Fibroblast of gingiva (primary cell): ENCODE results near the gene MIS18BP1.
A peak's percentile ranks its signal among the peaks of the same experiment; 100 is the strongest.
"Not testable (repeated sequence)": the region's sequence is repeated elsewhere in the genome, so short reads cannot be mapped to it uniquely, and the experiment has no call there.

Experiments used
- DNase-seq: peaks from one replicate; pipeline ENCODE4 v3.0.0-alpha.2; 2011; ENCODE audit warnings: low read depth

The MIS18BP1 gene

GRCh38 chr14:45246151-45246550, 6.9 kb downstream of the MIS18BP1 start:
- no peak for DNase-seq

- no peak for DNase-seq
These were observed 10.3 kb downstream of the MIS18BP1 start for GRCh38 chr14:45242706-45243105.

- no peak for DNase-seq
These were observed 14.0 kb downstream of the MIS18BP1 start for GRCh38 chr14:45238988-45239387.

GRCh38 chr14:45227566-45227965, 25.4 kb downstream of the MIS18BP1 start:
- DNase-seq = peak; percentile 14

- no peak for DNase-seq
These were observed 30.3 kb downstream of the MIS18BP1 start for GRCh38 chr14:45222485-45223262.

GRCh38 chr14:45214341-45214740, 38.7 kb downstream of the MIS18BP1 start:
- DNase-seq = not testable (repeated sequence)

GRCh38 chr14:45213716-45214115, 39.3 kb downstream of the MIS18BP1 start:
- DNase-seq = not testable (repeated sequence)

- no peak for DNase-seq
These were observed 40.8 kb downstream of the MIS18BP1 start for GRCh38 chr14:45212231-45212630.

GRCh38 chr14:45211295-45211694, 41.7 kb downstream of the MIS18BP1 start:
- no peak for DNase-seq

GRCh38 chr14:45210159-45210558, 42.8 kb downstream of the MIS18BP1 start:
- no peak for DNase-seq

GRCh38 chr14:45204241-45204640, 48.8 kb downstream of the MIS18BP1 start:
- DNase-seq = no peak

GRCh38 chr14:45201905-45202304, 51.1 kb downstream of the MIS18BP1 start:
- peak; percentile 27 for DNase-seq

- DNase-seq = peak; percentile 48
These were observed 53.8 kb downstream of the MIS18BP1 start for GRCh38 chr14:45199230-45199629.

- DNase-seq = peak; percentile 17
These were observed 54.5 kb downstream of the MIS18BP1 start for GRCh38 chr14:45198551-45198950.

- no peak for DNase-seq
These were observed 58.0 kb downstream of the MIS18BP1 start for GRCh38 chr14:45194964-45195363.

GRCh38 chr14:45185100-45185814, 67.7 kb downstream of the MIS18BP1 start:
- DNase-seq = peak; percentile 14

- DNase-seq = no peak
These were observed 71.2 kb downstream of the MIS18BP1 start for GRCh38 chr14:45181806-45182205.

- no peak for DNase-seq
These were observed 71.7 kb downstream of the MIS18BP1 start for GRCh38 chr14:45181329-45181728.

- peak; percentile 95 for DNase-seq
These were observed 75.9 kb downstream of the MIS18BP1 start for GRCh38 chr14:45177076-45177475.

GRCh38 chr14:45169906-45170305, 83.1 kb downstream of the MIS18BP1 start:
- no peak for DNase-seq

GRCh38 chr14:45156067-45156466, 96.9 kb downstream of the MIS18BP1 start:
- peak; percentile 9 for DNase-seq
